ENCODE measurements around the gene HNRNPR.
"Not testable (repeated sequence)": the region's sequence is repeated elsewhere in the genome, so short reads cannot be mapped to it uniquely, and the experiment has no call there.

The HNRNPR gene

DNA sequence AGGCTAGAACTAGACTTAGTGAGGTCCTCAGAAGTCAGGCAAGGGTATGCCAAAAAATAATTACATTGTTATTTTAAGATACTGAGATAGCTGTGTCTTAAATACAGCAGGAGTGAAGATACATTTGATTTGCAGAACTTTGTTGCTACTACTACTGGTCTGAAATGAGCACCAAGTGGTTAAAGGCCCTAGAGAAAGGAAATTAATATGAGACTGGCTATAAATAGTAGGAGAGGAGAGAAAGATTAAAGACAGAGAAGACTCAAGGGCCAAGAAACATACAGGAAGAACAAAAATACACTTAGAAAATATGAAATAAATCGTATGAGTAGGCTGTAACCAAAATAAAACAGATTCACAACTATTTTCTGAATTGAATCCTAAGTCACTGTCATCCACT lies 21.3 kb downstream of the HNRNPR start:
- no peak for DNase-seq

DNA sequence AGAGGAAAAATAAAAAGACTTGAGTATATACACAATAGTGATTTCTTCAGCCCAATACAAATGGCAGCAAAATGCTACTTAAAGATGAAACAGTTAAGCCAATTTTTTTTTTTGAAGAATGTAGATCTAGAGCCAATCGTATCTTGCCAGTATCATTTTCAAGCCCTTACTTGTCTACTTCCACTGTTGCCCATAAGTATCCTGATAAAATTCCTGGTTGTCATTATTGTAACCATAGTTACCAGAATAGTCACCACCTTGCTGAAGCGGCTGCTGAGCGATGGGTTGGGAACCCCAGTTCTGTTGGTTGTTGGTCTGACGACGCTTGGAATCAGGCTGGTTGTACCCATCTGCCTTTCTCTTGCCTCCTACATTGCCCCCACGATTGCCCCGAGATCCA lies 33.8 kb downstream of the HNRNPR start:
- not testable (repeated sequence) for DNase-seq

DNA sequence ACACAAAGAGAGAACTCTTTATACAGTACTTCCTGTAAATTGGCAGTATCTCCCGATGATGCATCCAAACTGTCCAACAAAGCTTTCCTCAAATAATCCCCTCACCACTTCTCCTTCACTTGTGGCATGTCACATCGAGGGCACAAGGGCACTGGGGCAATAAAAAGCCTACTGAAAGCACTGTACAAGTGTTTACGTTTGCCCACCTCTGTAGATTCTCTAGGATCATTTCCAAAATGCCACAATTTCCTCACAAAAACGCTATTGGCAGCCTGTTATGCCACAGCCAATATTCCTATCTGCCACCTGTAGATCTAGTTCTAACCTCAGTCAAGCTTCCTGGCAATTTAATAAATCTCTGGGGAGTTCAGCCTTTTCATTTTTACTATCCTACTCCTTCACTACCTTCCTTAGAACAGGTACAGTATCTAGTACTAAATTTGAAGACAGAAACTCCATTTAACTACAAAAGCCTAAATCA lies 39.9 kb downstream of the HNRNPR start:
- DNase-seq: no peak

DNA sequence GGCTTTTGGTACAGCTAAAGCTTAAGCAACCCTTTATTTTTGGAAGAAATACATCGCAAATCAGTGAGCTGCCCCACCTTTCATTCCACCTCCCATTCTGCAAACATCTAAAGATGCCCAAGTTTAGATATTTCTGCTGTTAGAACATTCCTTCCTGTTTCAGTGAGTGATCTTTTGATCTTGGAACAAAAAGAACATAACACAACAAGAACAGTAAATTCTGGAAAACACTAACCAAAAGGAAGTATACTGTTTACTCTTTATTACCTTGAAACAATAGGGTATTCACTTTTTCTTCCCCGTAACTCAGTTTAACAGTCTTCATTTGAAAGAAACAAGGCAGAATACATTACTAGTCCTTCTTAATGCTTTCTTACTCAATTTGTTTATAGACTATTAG lies 40.6 kb downstream of the HNRNPR start:
- no peak for DNase-seq

DNA sequence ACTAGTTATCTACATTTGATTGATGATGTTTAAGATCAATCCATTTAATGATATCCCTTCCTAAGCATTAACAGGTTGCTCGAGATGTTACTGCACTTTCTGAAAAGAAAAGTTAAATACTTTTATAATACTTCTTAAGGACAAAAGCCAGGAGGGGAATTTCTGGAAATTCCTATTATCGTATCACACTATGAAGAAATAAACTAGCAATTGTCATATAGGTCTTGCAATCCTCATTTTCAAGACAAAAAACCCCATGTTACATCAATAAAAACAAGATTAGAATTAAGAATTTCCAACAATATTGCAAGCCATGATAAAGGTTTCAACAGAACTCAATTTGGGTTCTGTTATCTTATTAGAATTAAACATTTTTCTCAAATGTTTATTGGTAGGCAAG lies 47.2 kb downstream of the HNRNPR start:
- no peak for DNase-seq

DNA sequence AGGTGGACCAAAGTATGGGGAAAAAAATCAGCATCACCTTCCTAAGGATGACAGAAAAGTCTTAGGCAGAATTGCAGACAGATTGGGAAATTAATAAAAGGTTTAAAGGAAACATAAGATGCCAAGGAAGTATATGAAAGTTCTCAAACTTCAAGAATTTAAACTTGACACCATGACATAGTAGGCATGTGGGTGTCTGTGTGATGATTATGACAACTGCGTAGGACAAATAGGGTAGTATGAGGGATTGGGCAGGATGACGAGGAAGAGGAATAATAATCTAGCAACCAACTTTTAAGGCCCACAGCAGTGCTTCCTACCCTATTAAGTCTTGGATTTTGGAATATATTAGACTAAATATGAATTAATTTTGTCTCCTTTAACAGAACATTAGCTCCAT lies 52.4 kb downstream of the HNRNPR start:
- no peak for DNase-seq

DNA sequence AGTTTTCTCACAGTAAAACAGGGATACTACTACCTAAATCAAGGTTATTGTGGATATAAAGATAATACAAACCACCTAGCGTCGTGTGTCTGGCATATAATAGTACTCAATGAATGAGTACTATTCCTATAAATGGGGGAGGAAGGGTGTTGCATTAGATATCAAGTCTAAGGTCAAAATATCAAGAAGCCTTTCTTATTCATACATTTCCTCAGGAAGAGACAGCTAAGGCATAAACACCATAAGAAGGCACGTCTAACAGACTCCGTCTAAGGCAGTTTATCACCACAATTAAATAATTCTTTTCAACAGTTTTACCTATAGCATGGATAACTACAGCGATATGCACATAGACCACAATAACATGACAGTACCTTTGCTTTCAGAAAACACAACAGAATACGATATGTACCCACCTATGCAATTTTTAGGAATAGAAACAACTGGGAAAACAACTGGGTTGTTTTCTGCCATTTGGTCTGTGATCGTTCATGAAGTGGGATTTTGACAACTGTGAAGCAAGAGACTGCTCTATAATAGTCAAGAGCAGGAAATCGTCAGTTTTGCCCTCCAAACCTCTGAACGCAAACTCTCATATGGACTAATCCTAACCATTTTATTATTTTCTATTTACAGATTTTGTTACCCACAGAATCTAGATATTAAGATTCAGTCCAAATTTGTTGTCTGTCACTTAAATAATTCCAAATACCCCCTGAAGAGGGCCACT lies 53.1 kb downstream of the HNRNPR start:
- no peak for DNase-seq

DNA sequence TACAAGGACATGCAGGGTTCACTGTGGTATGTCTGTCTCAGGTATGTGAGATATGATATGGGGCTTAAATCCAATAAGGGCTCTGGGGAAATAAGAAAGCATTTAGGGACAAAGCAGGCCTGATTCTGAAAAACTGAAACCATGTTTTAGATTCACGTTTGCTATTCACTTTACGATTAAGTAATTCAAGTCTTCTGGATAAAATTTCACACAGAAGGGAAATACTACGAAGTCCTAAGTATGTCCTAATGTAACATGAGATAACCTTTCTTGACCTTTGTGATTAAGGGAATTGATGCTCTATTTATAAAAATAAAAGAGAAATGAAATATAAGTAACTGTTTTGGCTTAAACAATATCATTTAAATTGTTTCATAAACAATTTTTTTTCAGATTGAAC lies 55.4 kb downstream of the HNRNPR start:
- DNase-seq: no peak

DNA sequence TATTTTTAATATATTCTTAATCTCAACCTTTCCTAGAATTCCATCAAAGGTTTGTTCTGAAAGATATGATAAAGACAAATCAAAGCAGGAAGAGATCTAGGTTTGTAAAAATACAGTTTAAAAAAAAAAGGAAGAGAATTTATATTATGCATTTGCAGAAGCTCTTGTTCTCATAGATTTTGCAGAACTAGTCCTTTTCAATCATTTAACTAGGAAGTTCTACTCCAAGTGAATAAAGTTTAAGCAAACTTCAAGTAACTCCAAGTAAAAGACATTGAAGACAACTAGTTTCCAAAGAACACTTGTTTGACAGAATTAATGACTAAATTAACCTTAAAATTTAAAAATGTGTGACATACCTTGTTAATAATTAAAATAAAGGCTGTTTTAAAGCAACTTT lies 55.9 kb downstream of the HNRNPR start:
- DNase-seq: no peak

DNA sequence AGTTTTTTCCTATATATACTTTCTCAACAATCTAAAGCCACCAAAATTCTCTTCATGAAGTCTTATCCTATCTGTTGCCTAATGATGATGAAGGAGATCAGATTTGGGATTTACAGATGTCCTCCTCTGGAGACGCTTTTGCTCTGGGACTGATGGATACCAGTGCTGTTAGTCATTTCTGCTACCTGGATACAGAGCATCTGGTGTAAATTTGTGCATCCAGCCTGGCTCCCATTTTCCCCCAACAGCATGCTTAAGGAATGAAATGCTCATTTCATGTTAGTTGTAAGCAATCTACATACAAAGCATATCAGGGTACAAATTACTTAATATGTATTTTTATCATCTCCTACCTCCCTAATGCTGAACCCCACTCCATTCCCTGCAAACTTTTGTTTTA lies 57.7 kb downstream of the HNRNPR start:
- no peak for DNase-seq

DNA sequence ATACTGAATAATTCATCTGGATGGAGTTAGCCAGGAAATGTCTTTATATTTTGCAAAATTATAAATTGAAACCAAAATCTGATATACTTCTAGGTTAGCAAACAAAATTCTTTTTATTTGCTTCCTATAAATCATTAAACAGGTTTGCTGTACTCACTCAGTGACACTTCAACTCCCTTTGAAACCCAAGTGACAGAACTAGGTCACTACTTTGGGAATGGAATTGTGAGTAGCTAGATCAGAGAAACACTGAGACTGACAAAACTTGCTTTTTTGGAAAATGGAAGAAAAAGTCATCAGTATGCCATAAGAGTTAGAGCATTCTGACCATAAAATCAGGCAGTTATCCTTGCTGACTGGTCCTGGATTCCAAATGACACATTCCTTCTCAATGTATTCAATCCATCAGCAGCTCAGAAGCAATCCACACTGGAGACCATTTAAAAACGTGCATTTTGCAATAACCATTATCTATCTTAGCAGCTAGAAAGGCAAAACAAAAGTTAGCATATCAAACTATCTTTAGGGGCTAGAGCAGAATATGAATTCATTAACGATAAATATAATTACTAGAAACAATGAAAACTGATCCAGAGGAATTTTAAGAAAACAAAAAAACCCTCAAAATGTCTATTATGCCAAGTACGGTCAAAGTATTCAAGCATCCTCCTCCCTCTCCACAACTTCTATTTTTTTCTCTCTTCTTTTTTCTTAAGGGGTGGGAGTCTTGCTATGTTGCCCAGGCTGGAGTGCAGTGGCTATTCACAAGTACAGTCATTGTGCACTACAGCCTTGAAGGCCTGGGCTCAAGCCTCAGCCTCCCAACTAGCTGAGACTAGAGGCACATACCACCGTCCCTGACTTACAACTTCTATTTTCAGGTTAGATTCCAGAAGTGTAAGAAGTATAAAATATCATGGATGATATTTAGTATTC lies 60.1 kb downstream of the HNRNPR start:
- no peak for DNase-seq

DNA sequence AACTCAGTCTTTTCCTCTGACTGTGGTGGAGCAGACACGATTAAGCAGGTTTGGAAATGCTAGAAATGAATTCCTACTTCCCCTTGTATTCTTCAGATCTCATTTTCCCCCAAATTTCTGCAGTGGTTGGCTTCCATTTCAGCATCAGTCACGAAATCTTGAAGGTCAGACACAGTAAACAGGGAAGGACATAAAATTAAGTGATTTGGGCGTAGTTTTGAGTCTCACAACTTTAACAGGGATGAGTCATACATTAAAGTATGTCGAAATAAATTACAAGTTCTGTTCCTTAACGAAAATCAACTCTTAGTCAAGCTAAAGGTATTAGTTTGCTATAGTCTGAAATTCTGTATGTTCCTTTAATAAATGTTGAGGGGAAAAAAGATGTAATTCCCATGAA lies 61.1 kb downstream of the HNRNPR start:
- DNase-seq: no peak

DNA sequence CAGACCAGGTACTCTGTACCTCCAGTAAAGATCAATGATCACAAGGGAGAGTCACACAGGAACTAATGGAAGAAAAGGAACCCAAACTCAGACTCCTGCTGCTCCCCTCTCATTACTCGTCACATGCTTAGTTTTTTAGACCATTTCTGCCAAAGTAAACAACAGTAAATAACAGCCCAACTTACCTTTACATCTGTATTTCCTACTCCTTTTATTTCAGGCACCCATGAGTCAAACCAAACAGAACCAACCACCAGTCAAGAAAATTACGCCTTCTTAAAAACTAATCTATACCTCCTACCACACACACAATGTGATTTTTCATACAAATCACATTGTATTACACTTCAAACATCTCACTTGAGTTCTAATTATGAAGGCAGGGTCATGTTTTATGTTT lies 65.4 kb downstream of the HNRNPR start:
- no peak for DNase-seq

DNA sequence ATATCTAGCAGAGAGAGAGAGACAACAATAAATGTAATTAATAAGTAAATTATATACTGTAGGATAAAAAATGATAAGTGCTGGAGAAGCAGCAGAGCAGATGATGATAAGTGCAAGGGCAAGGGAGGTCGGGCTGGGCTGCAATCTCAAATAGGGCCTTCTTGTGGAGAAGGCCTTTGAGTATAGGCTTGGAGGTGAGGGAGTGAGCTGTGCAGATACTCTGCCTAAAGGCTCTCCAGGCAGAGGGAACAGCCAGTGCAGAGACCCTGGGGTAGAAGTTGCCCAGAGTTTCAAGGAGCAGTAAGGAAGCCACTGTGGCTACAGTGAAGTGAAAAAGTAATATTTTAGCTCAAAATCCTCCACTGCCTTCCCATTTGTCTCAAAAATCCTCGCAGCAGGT lies 67.6 kb downstream of the HNRNPR start:
- no peak for DNase-seq

DNA sequence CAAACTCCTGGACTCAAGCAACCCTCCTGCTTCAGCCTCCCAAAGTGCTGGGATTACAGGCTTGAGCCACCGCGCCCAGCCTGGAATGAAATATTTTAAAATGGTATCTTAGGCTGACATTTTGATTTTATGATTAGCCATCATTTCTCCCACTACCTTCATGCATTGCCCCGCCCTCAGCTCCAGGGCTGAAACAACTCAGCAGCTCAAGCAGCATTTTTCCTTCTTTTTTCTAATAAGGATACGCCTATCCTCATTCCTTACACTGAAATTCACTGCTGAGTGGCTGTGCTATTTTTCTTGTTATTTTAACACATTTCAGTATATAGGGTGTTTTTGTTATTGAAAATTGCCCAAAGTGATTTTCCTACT lies 70.0 kb downstream of the HNRNPR start:
- no peak for DNase-seq

DNA sequence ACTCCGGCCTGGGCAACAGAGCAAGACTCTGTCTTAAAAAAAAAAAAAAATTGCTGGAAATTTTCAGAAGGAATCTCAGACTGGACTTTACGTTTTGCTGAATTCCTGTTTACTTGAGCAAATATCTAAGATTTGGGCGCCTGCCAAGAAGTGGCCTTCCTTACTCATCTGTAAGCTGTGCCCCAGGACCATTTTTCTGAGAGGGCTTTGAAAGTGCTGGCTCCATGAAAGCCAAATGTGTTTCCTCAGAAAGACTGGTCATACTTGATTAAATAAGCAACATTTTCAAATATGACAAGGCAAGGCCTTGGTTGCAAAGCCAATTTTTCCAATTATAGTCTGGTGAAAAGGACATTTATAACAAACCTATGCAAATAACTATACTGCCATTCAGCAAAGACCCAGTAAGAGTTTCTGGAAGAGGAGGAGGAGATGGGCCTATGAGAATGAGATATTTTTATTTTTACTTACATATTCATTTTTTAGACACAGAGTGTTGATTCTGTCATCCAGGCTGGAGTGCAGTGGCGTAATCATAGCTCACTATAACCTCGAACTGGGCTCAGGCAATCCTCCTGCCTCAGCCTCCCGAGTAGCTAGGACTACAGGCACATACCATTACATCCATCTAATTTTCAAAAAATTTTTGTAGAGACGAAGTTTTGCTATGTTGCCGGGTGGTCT lies 70.5 kb downstream of the HNRNPR start:
- no peak for DNase-seq

DNA sequence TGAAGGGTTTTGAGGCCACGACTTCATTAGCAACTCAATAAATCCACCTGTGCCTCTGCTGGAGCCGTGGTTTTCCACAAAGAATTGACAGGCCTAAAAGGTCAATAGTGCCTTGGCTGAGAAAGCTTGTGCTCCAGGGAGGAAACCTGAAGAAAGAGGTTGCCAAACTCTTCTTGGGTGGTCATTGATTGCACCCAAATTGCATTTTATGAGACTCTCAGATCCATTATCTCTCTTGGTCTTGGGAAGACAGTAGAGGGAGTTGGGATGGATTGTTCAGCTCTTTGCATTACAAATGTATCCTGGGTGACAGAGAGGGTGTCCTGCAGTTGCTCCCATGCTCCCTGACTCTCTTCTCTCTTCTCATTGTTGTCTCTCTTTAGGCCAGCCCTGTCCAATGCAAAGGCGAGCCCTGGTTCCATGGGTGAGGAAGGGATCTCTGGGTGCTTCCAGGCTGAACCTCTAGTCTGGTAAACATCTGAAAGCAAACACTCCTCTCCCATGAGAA lies 80.7 kb downstream of the HNRNPR start:
- DNase-seq: no peak

DNA sequence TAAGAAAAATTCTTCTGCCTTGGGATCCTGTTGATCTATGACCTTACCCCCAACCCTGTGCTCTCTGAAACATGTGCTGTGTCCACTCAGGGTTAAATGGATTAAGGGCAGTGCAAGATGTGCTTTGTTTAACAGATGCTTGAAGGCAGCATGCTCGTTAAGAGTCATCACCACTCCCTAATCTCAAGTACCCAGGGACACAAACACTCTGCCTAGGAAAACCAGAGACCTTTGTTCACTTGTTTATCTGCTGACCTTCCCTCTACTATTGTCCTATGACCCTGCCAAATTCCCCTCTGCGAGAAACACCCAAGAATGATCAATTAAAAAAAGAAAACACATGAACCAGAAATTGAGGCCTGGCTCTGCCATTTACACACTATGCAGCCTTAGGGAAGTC lies 86.0 kb downstream of the HNRNPR start:
- DNase-seq: not testable (repeated sequence)

DNA sequence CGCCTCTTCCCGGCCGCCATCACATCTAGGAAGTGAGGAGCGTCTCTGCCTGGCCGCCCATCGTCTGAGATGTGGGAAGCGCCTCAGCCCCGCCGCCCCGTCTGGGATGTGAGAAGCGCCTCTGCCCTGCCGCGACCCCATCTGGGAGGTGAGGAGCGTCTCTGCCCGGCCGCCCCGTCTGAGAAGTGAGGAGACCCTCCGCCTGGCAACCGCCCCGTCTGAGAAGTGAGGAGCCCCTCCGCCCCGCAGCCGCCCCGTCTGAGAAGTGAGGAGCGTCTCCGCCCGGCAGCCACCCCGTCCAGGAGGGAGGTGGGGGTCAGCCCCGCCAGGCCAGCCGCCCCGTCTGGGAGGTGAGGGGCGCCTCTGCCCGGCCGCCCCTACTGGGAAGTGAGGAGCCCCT lies 86.7 kb downstream of the HNRNPR start:
- DNase-seq: not testable (repeated sequence)

All from NCI-H446 treated with DMSO at 0.1 percent for 48 hours (cell line).